ENCODE measurements around the gene CHIT1. TPM values are rescaled to one million over a fixed set of nuclear protein-coding genes. Genes with fewer than 3 reads are reported as not detected.

The CHIT1 gene
- total and polyA plus RNA-seq, 9 donors: 0.08 to 26.9 (median 0.90) TPM; not detected in 3

DNA sequence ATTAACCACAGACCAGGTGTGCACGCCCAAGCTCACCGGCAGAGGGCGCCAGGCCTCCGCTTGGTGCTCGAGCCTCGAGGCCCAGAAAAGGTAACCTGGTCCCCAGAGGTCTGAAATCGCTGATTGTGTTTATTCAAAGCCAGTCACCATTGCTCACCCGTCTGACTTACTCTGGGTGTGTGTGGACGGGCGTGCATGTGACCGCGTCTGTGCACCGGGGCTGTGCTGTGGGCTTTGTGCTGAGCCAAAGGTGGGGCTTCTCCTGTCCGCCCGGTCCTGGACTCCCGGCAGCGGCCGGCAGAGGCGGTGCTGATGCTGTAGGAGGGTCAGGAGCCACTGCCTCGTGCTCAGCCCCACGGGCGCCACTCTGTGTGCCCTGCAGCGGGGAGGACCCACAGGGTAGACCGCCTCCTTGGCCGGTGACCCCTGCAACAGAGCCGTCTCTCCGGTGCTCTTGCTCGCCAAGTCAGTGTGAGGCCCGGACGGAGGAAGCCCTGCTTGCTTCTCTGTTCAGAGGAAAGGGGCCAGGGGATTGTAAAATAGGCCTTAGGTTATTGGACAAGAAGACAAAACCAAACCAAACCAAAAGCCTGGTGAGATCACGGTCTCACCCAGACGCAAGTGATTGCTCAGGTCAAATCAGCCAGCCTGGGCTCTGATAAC is 43.9 kb upstream of the CHIT1 start:
- intact Hi-C loops (cut with DNase I): loop anchor here (1.0 to 10.0 kb wide), 10 partner anchors 34 to 421 kb away; partner anchors contain the start of gene BTG2 (in 2 of the 4)
- 16 to 20% (median 17%) methylated on average over 27 to 32 of the region's 32 CpGs for WGBS, 3 donors
- Histone ChIP-seq H3K4me3 (peak overlapping the region; percentile 9), H3K27me3 (no peaks in the 10 kb centered on the region), H3K4me1 (ENCODE audit: insufficient read depth) (peaks cover 7% of the 10 kb centered on the region), H3K9me3 (no peaks in the 10 kb centered on the region), H3K36me3 (no peaks in the 10 kb centered on the region), H3K27ac (peak overlapping the region; percentile 62 to 81)
- TF ChIP-seq, protein P1, sequence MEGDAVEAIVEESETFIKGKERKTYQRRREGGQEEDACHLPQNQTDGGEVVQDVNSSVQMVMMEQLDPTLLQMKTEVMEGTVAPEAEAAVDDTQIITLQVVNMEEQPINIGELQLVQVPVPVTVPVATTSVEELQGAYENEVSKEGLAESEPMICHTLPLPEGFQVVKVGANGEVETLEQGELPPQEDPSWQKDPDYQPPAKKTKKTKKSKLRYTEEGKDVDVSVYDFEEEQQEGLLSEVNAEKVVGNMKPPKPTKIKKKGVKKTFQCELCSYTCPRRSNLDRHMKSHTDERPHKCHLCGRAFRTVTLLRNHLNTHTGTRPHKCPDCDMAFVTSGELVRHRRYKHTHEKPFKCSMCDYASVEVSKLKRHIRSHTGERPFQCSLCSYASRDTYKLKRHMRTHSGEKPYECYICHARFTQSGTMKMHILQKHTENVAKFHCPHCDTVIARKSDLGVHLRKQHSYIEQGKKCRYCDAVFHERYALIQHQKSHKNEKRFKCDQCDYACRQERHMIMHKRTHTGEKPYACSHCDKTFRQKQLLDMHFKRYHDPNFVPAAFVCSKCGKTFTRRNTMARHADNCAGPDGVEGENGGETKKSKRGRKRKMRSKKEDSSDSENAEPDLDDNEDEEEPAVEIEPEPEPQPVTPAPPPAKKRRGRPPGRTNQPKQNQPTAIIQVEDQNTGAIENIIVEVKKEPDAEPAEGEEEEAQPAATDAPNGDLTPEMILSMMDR (IDR thresholded peaks at IDR 0.05): peak; percentile 91 to 100 (median 99)
- TF ChIP-seq POLR2A (IDR thresholded peaks at IDR 0.05) (peak; percentile 34), EP300 (IDR thresholded peaks at IDR 0.05) (no peak)
- peak; percentile 85 to 92 (median 91) for DNase-seq

DNA sequence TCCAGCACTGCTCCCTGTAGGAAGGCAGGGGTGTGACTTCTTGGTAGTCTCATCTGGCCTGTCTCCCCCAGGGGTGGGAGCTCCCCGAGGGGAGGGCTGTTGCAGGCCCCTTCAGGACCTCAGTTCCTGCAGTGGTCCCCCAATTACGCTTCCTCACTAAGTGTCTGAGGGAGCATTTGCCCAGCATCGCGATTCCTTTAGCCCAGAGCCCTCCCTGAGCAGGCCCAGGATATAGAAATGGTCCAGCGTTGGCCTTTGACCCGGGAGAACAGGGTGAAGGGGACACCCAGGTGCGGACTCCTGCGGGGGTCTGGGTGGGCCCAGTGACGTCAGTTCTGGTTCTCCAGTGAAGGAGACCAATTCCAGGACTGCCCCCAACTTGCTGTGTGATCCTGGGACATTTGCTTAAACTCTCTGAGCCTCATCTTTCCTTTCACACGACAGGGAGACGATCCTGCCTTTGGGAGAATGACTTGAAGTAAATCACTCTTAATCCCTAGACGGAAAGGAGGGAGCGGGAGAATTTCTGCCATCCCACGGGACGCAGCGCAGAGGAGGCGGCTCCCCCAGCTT is 43.2 kb upstream of the CHIT1 start:
- H3K4me1 ChIP-seq (ENCODE audit: insufficient read depth): peaks cover 5% of the 10 kb centered on the region

DNA sequence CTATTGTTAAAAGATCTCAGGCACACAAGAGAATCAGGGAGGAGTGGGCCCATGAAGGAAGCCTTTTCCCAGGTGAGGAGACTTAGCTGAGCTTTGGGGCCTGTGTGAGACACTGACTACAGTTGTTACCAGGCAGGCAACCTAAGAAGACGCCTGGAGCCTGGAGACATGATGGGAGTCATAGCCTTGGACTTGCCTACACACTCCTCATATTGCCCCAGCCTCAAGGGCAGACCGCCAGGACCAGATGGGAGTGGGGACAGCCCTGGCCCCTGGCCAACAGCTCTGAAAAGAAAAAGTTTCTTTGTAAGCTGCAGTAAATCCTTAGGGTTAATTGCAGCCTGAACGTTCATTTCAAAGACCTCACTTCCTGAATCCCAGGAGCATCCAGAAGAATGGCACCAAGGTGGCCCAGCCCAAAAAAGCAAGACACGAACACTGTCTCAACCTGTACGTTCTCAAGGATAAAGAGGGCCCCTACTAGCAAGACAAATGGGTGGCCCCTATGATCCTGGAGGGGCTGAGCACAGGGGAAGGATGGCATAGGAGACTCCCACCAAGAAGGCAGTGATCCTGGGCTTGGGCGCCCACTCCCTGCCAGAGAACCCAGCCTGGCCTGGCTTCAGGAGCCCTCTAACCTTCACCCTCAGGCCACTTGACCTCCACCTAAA is 42.6 kb upstream of the CHIT1 start:
- H3K9me3 ChIP-seq: no peaks in the 10 kb centered on the region
- H3K4me1 ChIP-seq (ENCODE audit: insufficient read depth): peaks cover 5% of the 10 kb centered on the region
- no peak overlapping the region for H3K27ac ChIP-seq
- peak; percentile 41 to 75 (median 65) for DNase-seq
- H3K36me3 ChIP-seq: no peaks in the 10 kb centered on the region
- intact Hi-C loops (cut with DNase I): loop anchor here (2.0 to 10.0 kb wide), 9 partner anchors 35 to 423 kb away; partner anchors contain the start of gene BTG2 (in 2 of the 4)
- WGBS, 3 donors: 49 to 64% (median 57%) methylated on average over 6 of the region's 6 CpGs
- TF ChIP-seq, protein P1 (IDR thresholded peaks at IDR 0.05): no peak
- TF ChIP-seq EP300 (IDR thresholded peaks at IDR 0.05) (no peak), POLR2A (IDR thresholded peaks at IDR 0.05) (no peak)
- H3K27me3 ChIP-seq: no peaks in the 10 kb centered on the region
- H3K4me3 ChIP-seq: no peak overlapping the region

More for the DNA sequence above, 43.2 kb upstream of the CHIT1 start:
- intact Hi-C loops (cut with DNase I): loop anchor here (1.0 to 10.0 kb wide), 10 partner anchors 35 to 422 kb away; partner anchors contain the start of gene BTG2 (in 2 of the 4)
- no peaks in the 10 kb centered on the region for H3K36me3 ChIP-seq
- no peak for TF ChIP-seq EP300 (IDR thresholded peaks at IDR 0.05)
- no peak for TF ChIP-seq POLR2A (IDR thresholded peaks at IDR 0.05)
- TF ChIP-seq, protein P1 (IDR thresholded peaks at IDR 0.05): no peak
- H3K27ac ChIP-seq: peak overlapping the region in 1 of 2 donors; percentile 81
- no peaks in the 10 kb centered on the region for H3K27me3 ChIP-seq
- 23 to 25% (median 24%) methylated on average over 17 of the region's 17 CpGs for WGBS, 3 donors
- no peaks in the 10 kb centered on the region for H3K9me3 ChIP-seq
- DNase-seq: peak in 3 of 5 donors; percentile 45 to 62 (median 51)
- no peak overlapping the region for H3K4me3 ChIP-seq

DNA sequence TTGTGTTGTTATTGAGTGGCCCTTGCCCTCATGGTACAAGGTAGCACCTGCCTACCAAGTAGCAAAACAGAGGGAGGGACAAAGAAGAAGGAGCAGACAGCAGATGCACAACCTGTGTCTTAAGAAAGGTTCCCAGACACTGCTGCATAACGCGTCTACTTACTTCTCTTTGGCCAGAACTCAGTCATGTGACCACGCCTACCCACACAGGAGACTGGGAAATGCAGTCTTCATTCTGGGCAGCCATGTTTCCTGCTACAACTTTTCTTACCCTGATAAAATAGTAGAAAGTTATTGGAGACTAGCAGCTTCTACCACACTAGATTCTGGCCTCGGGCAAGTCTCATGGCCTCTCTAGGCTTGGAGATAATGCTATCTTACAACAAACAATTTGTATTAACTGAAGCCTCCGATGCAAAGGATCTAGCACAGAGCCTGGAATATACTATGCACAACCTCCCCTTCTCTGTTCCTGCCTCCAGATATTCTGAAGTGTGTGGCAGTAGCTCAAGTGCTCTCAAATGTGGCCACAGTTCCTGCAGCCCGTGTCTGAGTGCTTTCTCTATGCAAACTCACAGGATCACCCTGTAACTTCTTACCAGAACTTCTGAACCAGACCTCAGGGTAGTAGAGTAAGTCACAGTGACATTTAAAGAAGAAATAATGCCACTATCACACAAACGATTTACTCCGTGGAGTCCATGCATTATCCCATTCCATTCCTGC is 41.7 kb upstream of the CHIT1 start:
- no peak overlapping the region for H3K27ac ChIP-seq
- H3K4me3 ChIP-seq: no peak overlapping the region
- 26 to 31% (median 27%) methylated on average over 8 of the region's 8 CpGs for WGBS, 3 donors
- intact Hi-C loops (cut with DNase I): loop anchor here (5.0 to 10.0 kb wide), 6 partner anchors 36 to 424 kb away; partner anchors contain the start of gene BTG2 (in 2 of the 4)
- peaks cover 5% of the 10 kb centered on the region for H3K4me1 ChIP-seq (ENCODE audit: insufficient read depth)
- no peaks in the 10 kb centered on the region for H3K9me3 ChIP-seq
- TF ChIP-seq, protein P1 (IDR thresholded peaks at IDR 0.05): no peak
- TF ChIP-seq POLR2A (IDR thresholded peaks at IDR 0.05) (no peak), EP300 (IDR thresholded peaks at IDR 0.05) (no peak)
- peak in 3 of 5 donors; percentile 52 to 79 (median 64) for DNase-seq
- H3K36me3 ChIP-seq: no peaks in the 10 kb centered on the region
- H3K27me3 ChIP-seq: no peaks in the 10 kb centered on the region

Data from ovary (tissue), 9 donors.